NT2/D1 (cell line): ENCODE measurements around the gene SMURF1.

Source experiments
- DNase-seq: peaks from one replicate; pipeline ENCODE4 v3.0.0-alpha.2; 2011; ENCODE audit warnings: low read depth, low spot score
- H3K27me3 ChIP-seq: 2 replicates; pipeline ENCODE4 v1.6.0; 2011; ENCODE audit warnings: mild to moderate bottlenecking; ENCODE audit not compliant: insufficient read length, insufficient read depth
- H3K36me3 ChIP-seq: 2 replicates; pipeline ENCODE4 v1.6.1; 2011; ENCODE audit warnings: mild to moderate bottlenecking, low read length, mixed read lengths; ENCODE audit not compliant: insufficient read depth, insufficient read length
- H3K4me1 ChIP-seq: 2 replicates; pipeline ENCODE4 v1.5.1; 2011; ENCODE audit not compliant: insufficient read depth, insufficient read length
- H3K4me3 ChIP-seq: 2 replicates; pipeline ENCODE4 v1.5.1; 2011; ENCODE audit warnings: low read depth; ENCODE audit not compliant: insufficient read length
- H3K9ac ChIP-seq: 2 replicates; pipeline ENCODE4 v1.6.0; 2011; ENCODE audit warnings: low read depth; ENCODE audit not compliant: insufficient read length
- H3K9me3 ChIP-seq: 2 replicates; pipeline ENCODE4 v1.5.1; 2011; ENCODE audit warnings: mild to moderate bottlenecking, low read length; ENCODE audit not compliant: insufficient read depth
- SUZ12 ChIP-seq: IDR thresholded peaks from 2 replicates; pipeline ENCODE4 v1.6.1; 2011; ENCODE audit not compliant: insufficient read length, insufficient read depth; ENCODE audit errors: extremely low read depth
- YY1 ChIP-seq: IDR thresholded peaks from 2 replicates; pipeline ENCODE4 v1.6.1; 2011; ENCODE audit not compliant: insufficient read length, insufficient read depth
- ZNF274 ChIP-seq: IDR thresholded peaks from 2 replicates; pipeline ENCODE4 v1.6.1; 2011; ENCODE audit warnings: mild to moderate bottlenecking, low read depth, low read length

SMURF1 gene

GRCh38 chr7:99156649-99157048, 12.7 kb upstream of the SMURF1 start:
- no peaks in the 10 kb centered on the region for H3K9me3 ChIP-seq
- no peaks in the 10 kb centered on the region for H3K4me1 ChIP-seq
- no peak overlapping the region for H3K4me3 ChIP-seq
- TF ChIP-seq YY1 (no peak), ZNF274 (no peak), SUZ12 (no peak)
- H3K36me3 ChIP-seq, result no peaks in the 10 kb centered on the region
- no peak for DNase-seq
- H3K27me3 ChIP-seq, result no peaks in the 10 kb centered on the region
- H3K9ac ChIP-seq, result no peak overlapping the region

DNA sequence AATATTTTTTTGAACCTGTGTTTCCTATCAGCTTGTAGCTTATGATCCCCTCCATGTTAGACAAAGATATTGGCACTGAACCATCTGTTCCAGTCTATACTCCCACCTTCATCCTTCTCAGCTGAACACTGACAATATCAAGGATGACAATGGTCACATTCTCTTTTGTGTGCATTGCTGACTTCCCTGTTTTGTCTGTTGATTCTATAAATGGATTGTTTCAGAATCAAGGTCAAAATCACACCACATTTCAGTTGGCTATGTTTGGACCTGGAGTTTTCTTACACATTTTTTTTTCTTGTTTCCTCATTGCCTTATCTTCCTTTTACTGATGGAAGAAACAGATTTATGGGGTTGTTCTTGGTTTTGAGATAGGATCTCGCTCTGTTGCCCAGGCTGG, 11.3 kb upstream of the SMURF1 start:
- Histone ChIP-seq H3K27me3 (no peaks in the 10 kb centered on the region), H3K4me1 (no peaks in the 10 kb centered on the region), H3K4me3 (no peak overlapping the region), H3K9ac (no peak overlapping the region), H3K36me3 (no peaks in the 10 kb centered on the region), H3K9me3 (no peaks in the 10 kb centered on the region)
- TF ChIP-seq SUZ12, result no peak
- no peak for TF ChIP-seq YY1
- no peak for TF ChIP-seq ZNF274
- no peak for DNase-seq

GRCh38 chr7:99146979-99147378, 3.1 kb upstream of the SMURF1 start:
- H3K9me3 ChIP-seq, result no peaks in the 10 kb centered on the region
- no peaks in the 10 kb centered on the region for H3K4me1 ChIP-seq
- no peak for DNase-seq
- no peaks in the 10 kb centered on the region for H3K36me3 ChIP-seq
- H3K4me3 ChIP-seq, result no peak overlapping the region
- no peak overlapping the region for H3K9ac ChIP-seq
- TF ChIP-seq ZNF274 (no peak), YY1 (no peak), SUZ12 (no peak)
- H3K27me3 ChIP-seq, result no peaks in the 10 kb centered on the region

- Histone ChIP-seq H3K9me3 (no peaks in the 10 kb centered on the region), H3K27me3 (no peaks in the 10 kb centered on the region), H3K9ac (peak overlapping the region; percentile 83), H3K36me3 (no peaks in the 10 kb centered on the region), H3K4me1 (no peaks in the 10 kb centered on the region), H3K4me3 (peak overlapping the region; percentile 37)
- TF ChIP-seq ZNF274 (no peak), YY1 (no peak), SUZ12 (no peak)
- no peak for DNase-seq
Measured at GRCh38 chr7:99143521-99143852, 421 bp downstream of the SMURF1 start.

GRCh38 chr7:99142727-99143520, 984 bp downstream of the SMURF1 start:
- Histone ChIP-seq H3K27me3 (no peaks in the 10 kb centered on the region), H3K4me3 (peak overlapping the region; percentile 39), H3K9ac (no peak overlapping the region), H3K36me3 (no peaks in the 10 kb centered on the region), H3K9me3 (no peaks in the 10 kb centered on the region), H3K4me1 (peaks cover 1% of the 10 kb centered on the region)
- TF ChIP-seq YY1 (no peak), SUZ12 (no peak), ZNF274 (no peak)
- DNase-seq, result peak; percentile 84

- H3K4me3 ChIP-seq, result peak overlapping the region; percentile 34
- no peak for TF ChIP-seq ZNF274
- TF ChIP-seq YY1, result no peak
- no peak for TF ChIP-seq SUZ12
- H3K36me3 ChIP-seq, result no peaks in the 10 kb centered on the region
- H3K9ac ChIP-seq, result peak overlapping the region; percentile 74
- no peaks in the 10 kb centered on the region for H3K27me3 ChIP-seq
- H3K9me3 ChIP-seq, result no peaks in the 10 kb centered on the region
- DNase-seq, result peak; percentile 52
- peaks cover 1% of the 10 kb centered on the region for H3K4me1 ChIP-seq
Measured at GRCh38 chr7:99141841-99142726, 1.8 kb downstream of the SMURF1 start.

DNA sequence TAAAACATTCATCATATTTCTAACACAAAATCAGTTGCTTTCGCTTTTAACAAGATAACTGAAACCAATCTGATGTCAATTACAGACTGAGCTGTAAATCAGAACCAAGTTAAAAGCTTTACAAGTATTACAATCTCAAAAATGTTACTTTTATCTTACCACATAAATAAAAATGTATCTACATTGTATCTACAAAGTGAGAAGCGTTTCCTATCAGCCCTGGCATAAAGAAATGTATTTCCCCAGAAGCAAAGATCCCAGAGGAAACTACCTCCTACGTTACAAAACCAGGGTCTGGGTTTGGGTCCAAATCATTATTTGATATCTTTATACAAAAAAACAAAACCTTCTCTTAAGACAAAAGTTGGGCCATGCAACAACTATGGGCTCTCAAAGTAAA, 2.6 kb downstream of the SMURF1 start:
- Histone ChIP-seq H3K4me3 (no peak overlapping the region), H3K9ac (peak overlapping the region; percentile 42), H3K9me3 (no peaks in the 10 kb centered on the region), H3K27me3 (no peaks in the 10 kb centered on the region), H3K4me1 (peaks cover 1% of the 10 kb centered on the region), H3K36me3 (peaks cover 3% of the 10 kb centered on the region)
- TF ChIP-seq ZNF274, result no peak
- TF ChIP-seq YY1, result no peak
- TF ChIP-seq SUZ12, result no peak
- DNase-seq, result no peak
